Measurements from ENCODE around the gene KDELR3.

DNA sequence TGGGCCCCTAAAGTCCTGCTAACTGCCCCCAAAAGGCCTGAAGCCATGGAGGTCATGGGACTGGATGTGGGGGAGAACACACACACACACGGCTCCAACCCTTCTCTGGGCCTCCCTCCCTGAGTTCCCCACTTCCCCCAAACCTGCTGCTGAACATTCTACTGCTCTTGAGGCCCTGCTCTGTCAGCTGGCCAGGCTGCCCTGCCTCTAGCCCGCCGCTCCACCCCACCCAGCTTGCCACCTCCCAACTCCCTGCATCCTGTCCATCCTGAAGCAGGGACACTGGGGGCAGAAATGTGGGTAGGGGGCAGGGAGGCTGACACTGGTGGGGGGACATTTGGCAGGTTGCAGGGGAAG lies 13.9 kb upstream of the KDELR3 start:
- TF ChIP-seq CREB1 (IDR thresholded peaks at IDR 0.05; ENCODE audit: low read depth) (no peak), CTCF (IDR thresholded peaks at IDR 0.05 in 2 of 3, conservative IDR thresholded peaks at IDR 0.05 in 1 of 3; ENCODE audit: control insufficient read depth in 2 of 3, extremely low read depth in 1 of 3, insufficient read depth in 1 of 3, low read depth in 3 of 3, low read length in 3 of 3) (no peak), TBL1XR1 (IDR thresholded peaks at IDR 0.05; ENCODE audit: low read depth, low read length) (no peak), NR2C2 (IDR thresholded peaks at IDR 0.05; ENCODE audit: borderline replicate concordance, control insufficient read depth, insufficient read length, low read depth) (no peak), MTA2 (IDR thresholded peaks at IDR 0.05; ENCODE audit: low read depth) (no peak)
